Measurements from ENCODE around the gene ARHGAP4. TPM values are rescaled to one million over a fixed set of nuclear protein-coding genes. Genes with fewer than 3 reads are reported as not detected.
A peak's percentile ranks its signal among the peaks of the same experiment; 100 is the strongest.

Gene ARHGAP4
- total RNA-seq, 1 donor from 2014 or later: 72.2 TPM

DNA sequence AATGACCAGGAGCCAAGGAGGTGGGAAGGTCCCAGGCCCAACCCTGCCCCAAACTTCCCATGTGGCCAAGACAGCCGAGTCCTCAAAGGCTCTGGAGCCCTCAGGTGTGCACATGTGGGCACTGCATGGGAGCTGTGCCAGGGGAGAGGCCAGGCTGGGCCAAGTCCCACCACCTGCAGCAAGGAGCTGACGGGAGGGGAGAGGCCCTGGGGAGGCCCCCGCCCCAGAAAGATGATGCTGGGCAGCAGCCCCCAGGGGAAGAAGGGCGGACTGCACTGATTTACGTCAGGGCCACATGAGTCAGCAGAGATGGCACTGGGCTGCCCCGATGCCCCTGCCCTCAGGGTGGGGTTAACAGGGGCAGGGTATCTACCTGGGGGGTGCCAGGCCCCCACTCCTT lies 41.5 kb downstream of the ARHGAP4 start:
- no peaks in the 10 kb centered on the region for H3K4me1 Mint-ChIP-seq (ENCODE audit: unreplicated experiment)
- H3K27ac Mint-ChIP-seq (ENCODE audit: unreplicated experiment): no peak overlapping the region
- TF ChIP-seq, protein P1, sequence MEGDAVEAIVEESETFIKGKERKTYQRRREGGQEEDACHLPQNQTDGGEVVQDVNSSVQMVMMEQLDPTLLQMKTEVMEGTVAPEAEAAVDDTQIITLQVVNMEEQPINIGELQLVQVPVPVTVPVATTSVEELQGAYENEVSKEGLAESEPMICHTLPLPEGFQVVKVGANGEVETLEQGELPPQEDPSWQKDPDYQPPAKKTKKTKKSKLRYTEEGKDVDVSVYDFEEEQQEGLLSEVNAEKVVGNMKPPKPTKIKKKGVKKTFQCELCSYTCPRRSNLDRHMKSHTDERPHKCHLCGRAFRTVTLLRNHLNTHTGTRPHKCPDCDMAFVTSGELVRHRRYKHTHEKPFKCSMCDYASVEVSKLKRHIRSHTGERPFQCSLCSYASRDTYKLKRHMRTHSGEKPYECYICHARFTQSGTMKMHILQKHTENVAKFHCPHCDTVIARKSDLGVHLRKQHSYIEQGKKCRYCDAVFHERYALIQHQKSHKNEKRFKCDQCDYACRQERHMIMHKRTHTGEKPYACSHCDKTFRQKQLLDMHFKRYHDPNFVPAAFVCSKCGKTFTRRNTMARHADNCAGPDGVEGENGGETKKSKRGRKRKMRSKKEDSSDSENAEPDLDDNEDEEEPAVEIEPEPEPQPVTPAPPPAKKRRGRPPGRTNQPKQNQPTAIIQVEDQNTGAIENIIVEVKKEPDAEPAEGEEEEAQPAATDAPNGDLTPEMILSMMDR (IDR thresholded peaks at IDR 0.05; ENCODE audit: unreplicated experiment): no peak
- peaks cover 9% of the 10 kb centered on the region for H3K27me3 Mint-ChIP-seq (ENCODE audit: unreplicated experiment)
- H3K9me3 Mint-ChIP-seq (ENCODE audit: unreplicated experiment): no peaks in the 10 kb centered on the region
- DNase-seq (ENCODE audit: low spot score): no peak
- peak overlapping the region; percentile 29 for H3K4me3 Mint-ChIP-seq (ENCODE audit: unreplicated experiment)
- no peaks in the 10 kb centered on the region for H3K36me3 Mint-ChIP-seq (ENCODE audit: low read depth, unreplicated experiment)

DNA sequence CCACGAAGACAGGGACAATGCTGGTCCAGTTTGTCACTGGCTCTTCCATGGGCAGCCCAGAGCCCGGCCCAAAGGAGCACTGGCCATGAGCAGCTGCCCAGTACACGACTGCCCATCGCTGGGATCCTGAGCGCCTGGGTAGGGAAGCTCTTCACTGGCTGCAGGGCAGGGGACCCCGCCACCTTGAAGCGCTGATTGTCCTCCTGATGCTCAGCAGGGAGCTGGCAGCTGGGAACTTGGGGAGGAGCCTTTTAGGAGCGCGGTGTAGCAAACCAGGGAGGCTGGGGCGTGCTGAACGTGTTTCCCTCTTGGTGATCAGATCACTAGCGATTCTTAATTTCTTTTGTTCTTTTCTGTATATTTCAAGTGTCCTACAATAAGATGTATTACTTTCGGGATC lies 41.9 kb downstream of the ARHGAP4 start:
- H3K4me1 Mint-ChIP-seq (ENCODE audit: unreplicated experiment): peaks cover under 1% of the 10 kb centered on the region
- no peaks in the 10 kb centered on the region for H3K9me3 Mint-ChIP-seq (ENCODE audit: unreplicated experiment)
- TF ChIP-seq, protein P1 (IDR thresholded peaks at IDR 0.05; ENCODE audit: unreplicated experiment): no peak
- no peak for DNase-seq (ENCODE audit: low spot score)
- H3K27ac Mint-ChIP-seq (ENCODE audit: unreplicated experiment): no peak overlapping the region
- H3K27me3 Mint-ChIP-seq (ENCODE audit: unreplicated experiment): peaks cover 9% of the 10 kb centered on the region
- H3K4me3 Mint-ChIP-seq (ENCODE audit: unreplicated experiment): peak overlapping the region; percentile 29
- H3K36me3 Mint-ChIP-seq (ENCODE audit: low read depth, unreplicated experiment): no peaks in the 10 kb centered on the region

DNA sequence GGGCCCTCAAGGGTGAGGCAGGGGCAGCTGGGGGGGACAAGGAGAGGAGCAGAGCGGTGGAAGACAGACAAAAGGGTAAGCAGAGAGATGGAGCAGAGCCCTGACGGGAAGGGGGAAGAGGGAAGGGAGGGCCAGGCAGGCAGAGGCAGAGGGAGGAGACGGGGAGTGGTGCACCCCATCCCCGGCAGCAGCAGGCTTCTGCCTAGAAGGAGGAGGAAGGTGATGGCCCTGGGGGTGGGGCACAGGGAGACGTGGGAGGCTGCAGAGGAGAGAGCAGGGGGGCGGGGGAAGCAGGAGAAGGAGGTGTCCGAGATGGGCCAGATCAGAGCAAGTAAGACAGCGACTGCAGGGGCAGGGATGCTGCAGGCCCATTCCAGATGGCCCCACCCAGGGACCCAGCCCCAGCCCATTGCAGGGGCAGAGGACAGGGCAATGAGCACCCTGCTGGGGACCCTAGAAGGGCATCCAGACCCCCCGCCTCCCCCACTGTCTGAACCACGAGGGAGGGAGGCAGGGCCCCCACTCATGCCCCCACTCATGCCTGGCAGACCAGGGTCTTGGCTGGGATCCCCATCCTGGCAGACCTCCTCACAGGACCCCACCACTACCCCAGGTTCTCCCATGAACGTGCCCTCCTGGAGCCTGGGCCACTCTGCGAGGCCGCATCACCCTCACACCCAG lies 42.8 kb downstream of the ARHGAP4 start:
- no peak for DNase-seq (ENCODE audit: low spot score)
- no peaks in the 10 kb centered on the region for H3K36me3 Mint-ChIP-seq (ENCODE audit: low read depth, unreplicated experiment)
- H3K4me3 Mint-ChIP-seq (ENCODE audit: unreplicated experiment): no peak overlapping the region
- TF ChIP-seq, protein P1 (IDR thresholded peaks at IDR 0.05; ENCODE audit: unreplicated experiment): no peak
- no peak overlapping the region for H3K27ac Mint-ChIP-seq (ENCODE audit: unreplicated experiment)
- peaks cover 4% of the 10 kb centered on the region for H3K4me1 Mint-ChIP-seq (ENCODE audit: unreplicated experiment)
- no peaks in the 10 kb centered on the region for H3K9me3 Mint-ChIP-seq (ENCODE audit: unreplicated experiment)
- peaks cover 9% of the 10 kb centered on the region for H3K27me3 Mint-ChIP-seq (ENCODE audit: unreplicated experiment)

DNA sequence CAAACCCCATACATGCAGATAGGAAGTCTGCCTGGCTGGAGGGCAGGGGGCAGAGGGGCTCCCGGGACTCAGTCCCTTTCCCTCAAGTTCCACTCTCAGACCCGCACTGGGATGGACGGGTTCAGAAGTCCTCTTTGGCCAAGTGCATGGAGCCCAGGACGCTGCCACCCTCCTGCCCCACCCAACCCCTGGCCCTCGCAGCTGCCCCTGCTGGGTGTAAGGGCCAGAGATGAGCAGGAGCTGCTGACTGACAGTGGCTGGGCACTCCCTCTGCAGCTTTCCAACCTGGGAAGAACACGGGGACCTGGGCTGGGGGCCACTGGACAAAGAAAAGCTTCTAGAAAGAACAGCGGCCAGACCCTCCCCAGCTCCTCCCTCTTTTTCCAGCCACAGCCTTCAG lies 43.5 kb downstream of the ARHGAP4 start:
- Mint-ChIP-seq H3K4me3 (ENCODE audit: unreplicated experiment) (no peak overlapping the region), H3K27ac (ENCODE audit: unreplicated experiment) (no peak overlapping the region), H3K4me1 (ENCODE audit: unreplicated experiment) (peaks cover 6% of the 10 kb centered on the region), H3K27me3 (ENCODE audit: unreplicated experiment) (peaks cover 7% of the 10 kb centered on the region), H3K9me3 (ENCODE audit: unreplicated experiment) (no peaks in the 10 kb centered on the region), H3K36me3 (ENCODE audit: low read depth, unreplicated experiment) (no peaks in the 10 kb centered on the region)
- DNase-seq (ENCODE audit: low spot score): no peak
- TF ChIP-seq, protein P1 (IDR thresholded peaks at IDR 0.05; ENCODE audit: unreplicated experiment): no peak

DNA sequence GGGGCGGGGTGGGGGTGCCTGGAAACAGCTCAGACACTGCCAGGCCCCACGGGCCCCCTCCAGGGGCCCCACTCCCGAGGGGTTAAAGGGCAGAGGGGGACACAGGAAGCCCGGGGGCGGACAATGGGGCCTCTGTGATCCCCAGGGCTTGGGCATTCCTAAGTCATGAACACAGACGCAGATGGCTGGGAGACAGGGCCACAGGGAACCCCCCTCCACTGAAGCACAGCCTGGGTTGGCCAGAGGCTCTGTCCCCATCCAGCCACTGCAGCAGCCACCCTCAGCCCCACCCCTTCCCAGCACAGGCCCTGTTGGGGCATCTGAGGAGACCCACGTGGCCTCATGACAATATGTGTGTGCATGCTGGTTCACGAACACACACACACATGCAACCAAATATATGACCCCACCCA lies 44.0 kb downstream of the ARHGAP4 start:
- no peak for DNase-seq (ENCODE audit: low spot score)
- no peaks in the 10 kb centered on the region for H3K9me3 Mint-ChIP-seq (ENCODE audit: unreplicated experiment)
- TF ChIP-seq, protein P1 (IDR thresholded peaks at IDR 0.05; ENCODE audit: unreplicated experiment): no peak
- peaks cover 7% of the 10 kb centered on the region for H3K27me3 Mint-ChIP-seq (ENCODE audit: unreplicated experiment)
- H3K27ac Mint-ChIP-seq (ENCODE audit: unreplicated experiment): no peak overlapping the region
- H3K4me1 Mint-ChIP-seq (ENCODE audit: unreplicated experiment): peaks cover 6% of the 10 kb centered on the region
- H3K4me3 Mint-ChIP-seq (ENCODE audit: unreplicated experiment): no peak overlapping the region
- no peaks in the 10 kb centered on the region for H3K36me3 Mint-ChIP-seq (ENCODE audit: low read depth, unreplicated experiment)
